GM18499 (cell line): ENCODE results near the gene MYCN.
"Not testable (repeated sequence)": the region's sequence is repeated elsewhere in the genome, so short reads cannot be mapped to it uniquely, and the experiment has no call there.

Experiments used
- ATAC-seq: cut with Tn5 transposase; IDR thresholded peaks from one replicate; pipeline ENCODE4 v1.9.1; 2021; ENCODE audit warnings: moderate number of reproducible peaks; ENCODE audit not compliant: insufficient read depth, unreplicated experiment

MYCN gene

DNA sequence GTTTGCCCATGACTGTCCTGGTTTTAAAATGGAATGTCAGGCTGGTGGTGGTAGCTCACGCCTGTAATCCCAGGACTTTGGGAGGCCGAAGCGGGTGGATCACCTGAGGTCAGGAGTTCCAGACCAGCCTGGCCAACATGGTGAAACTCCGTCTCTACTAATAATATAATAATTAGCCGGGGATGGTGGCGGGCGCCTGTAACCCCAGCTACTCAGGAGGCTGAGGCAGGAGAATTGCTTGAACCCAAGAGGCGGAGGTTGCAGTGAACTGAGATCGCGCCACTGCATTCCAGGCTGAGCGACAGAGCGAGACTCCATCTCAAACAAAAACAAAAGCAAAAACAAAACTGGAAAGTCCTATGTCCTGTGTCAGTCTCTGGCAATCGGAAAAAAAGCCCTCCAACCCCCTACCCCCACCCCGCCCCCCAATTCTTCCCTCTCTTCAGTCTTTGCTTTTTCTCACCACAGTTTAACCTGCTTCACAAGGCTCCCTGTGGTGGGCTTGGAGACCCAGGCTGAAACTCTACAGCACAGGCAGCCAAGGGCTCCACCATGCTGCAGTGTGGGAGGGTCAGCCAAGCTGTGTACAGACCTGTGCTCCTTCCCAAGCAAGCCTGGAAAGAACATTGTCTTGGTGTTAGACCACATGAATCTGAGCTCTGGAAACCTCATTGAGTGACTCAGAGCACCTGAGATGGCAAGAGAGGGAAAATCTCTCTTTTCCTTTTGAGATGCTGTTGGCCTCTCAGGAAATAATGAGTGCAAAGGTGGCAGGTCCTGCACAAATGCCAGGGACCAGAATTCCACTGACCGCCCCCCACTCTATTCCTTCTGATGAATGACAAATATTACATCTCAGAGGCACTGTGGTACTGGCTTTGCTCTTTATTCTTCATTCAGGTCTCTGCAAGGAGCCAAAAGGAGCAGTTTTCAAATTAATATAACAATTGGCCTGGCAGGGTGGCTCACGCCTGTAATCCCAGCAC, 16.7 kb downstream of the MYCN start:
- ATAC-seq = no peak

DNA sequence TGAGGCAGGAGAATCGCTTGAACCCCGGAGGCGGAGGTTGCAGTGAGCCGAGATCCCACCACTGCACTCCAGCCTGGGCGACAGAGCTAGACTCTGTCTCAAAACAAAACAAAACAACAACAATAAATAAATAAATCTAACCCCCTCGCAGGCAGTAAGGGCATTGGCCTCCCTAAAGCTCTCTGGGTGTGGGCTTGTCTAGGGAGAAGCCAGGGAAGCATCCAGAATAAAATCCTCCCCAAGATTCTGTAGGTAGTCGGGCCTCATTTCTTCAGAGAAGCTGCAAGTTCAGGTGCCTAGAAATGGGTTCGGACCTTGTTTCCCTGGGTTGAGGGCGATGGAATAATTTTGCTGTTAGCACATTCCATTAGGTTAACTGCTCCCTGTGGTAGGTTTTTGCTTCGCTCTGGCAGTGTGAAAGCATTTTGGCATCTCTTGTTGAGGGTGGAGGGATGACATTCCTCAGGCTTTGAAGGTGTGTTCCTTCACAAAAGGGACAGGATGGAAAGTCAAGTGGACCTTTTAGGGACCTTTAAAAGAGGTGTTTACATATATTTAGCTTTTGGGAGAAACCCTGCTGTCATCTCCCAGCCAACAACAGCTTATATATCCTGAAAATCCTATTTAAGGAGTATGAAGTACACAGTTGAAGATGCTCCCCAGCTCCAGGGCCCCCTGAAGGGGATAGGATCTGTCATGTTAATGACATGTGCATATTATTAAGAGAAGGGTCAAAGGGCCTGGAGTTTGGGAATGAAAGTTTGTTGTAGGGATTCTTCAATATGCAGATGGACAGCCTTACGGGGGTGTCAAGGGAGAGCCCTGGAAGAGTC, 17.7 kb downstream of the MYCN start:
- ATAC-seq = no peak

DNA sequence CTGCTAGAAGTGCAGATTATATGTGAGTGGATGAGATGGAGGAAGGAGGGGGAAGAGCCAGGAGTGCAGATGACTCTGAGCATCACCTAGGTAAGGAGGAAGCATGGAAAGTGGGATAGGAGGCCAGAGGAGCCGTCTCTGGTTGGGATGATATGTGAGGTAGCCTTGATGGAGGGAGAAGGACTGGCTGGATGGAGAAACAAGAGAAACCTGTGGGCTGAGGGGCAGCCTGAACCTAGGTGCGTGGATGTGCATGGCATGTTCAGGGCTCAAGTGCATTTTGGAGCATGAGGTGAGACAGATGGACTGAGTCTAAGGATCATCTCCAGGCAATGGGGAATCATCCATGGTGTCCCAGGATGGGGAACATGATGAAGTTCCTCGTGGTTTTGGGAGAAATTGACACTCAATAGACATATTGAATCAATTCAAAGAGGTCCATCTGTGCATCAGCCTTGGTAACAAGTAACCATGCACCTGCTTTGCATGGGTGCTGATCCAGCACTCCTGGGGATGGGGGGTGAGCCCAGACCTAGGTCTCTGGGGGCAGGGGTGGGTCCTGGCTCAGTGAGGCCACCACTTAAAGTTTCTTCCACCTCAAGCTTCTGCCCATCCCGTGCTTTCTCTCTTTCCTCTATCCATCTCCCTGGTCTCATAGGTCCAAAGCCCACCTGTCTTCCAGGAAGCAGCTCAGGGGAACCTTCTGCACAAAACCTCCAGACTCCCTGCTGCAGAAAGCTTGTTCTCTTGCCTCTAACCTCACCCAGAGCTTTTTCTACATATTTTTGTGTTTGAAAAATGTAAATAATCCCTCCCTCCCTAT, 19.2 kb downstream of the MYCN start:
- no peak for ATAC-seq

DNA sequence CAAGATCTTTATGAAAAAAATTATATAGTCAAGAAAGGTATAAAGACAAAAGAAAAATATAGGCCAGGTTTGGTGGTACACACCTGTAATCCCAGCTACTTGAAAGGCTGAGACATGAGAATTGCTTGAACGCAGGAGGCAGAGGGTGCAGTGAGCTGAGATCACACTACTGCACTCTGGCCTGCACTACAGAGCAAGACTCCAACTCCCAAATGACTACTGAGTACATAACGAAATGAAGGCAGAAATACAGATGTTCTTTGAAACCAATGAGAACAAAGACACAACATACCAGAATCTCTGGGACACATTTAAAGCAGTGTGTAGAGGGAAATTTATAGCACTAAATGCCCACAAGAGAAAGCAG, 19.8 kb downstream of the MYCN start:
- ATAC-seq = not testable (repeated sequence)

DNA sequence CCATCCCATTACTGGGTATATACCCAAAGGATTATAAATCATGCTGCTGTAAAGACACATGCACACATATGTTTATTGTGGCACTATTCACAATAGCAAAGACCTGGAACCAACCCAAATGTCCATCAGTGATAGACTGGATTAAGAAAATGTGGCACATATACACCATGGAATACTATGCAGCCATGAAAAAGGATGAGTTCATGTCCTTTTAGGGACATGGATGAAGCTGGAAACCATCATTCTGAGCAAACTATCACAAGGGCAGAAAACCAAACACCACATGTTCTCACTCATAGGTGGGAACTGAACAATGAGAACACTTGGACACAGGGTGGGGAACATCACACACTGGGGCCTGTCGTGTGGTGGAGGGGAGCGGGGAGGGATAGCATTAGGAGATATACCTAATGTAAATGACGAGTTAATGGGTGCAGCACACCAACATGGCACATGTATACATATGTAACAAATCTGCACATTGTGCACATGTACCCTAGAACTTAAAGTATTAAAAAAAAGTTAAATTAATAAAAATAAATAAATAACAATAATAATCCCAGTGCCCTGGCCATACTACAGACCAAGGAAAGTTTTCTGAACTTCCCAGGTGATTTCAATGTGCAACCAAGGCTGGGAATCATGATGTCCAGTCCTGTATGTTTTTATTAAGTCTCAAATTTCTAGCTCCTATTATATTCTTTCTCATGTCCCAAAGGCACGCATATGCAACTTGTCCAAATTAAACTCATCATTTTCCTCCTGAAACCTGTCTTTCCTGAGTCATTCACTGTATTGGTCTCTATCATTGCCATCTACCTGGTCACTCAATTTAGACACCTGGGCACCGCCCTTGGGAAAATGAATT, 23.0 kb downstream of the MYCN start:
- not testable (repeated sequence) for ATAC-seq

DNA sequence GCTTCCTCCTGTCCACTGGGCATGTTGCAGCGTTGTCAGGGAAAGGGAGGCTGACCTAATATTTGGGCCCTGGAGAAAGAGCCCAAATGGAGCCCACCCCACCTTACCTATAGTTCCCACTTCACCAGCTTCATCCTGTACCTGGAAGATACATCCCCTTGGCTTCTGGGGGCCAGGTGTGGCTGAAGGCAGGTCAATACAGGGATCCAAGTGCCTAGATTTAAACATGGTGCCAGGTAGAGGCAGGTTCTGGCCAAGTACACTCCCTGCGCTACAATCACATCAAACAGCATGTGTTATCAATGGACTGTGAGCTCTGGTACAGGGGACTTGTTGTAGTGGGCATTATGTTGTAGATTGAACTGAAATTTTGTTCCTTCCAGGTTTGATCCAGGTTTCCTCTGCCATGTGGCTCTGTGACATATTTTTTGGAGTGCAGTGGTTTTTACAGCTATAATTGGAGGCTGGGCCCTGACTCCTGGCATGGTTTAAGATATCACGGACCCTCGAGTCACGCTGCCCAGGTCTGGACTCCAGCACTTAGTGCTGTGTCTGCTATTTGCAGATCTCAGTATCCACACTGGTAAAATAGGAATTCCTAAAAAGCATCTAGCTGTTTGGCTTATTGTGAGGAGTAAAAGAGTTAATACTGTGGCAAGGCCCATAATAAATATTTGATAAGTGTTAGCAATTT, 23.8 kb downstream of the MYCN start:
- ATAC-seq = no peak

DNA sequence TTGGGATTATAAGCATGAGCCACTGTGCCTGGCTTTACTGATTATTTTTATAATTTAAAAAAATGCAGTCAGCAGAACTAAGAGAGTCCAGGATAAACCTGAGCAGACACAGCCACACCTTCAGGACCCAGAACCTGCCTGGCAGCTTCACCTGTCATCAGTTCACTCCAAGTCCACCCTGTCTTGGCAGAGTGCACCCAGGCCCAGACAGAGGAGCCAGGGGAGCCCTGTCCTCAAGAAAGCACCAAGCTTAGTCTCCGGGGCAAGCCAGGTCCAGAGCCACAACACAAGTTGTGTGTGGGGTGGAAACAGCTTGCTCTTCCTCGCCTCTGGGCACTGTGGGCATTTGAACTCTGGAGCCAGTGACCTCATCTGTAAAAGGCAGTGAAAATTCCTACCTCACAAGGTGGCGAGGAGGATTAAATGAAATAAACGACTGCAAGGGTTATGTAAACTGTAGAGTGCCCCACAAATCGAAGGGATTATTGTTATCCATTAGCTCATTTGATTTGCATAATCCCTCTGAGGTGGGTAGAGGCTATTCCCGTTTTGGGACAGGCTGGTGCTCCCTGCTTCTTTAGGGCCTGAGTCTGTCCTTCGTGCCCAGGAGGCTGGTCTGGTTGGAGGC, 24.7 kb downstream of the MYCN start:
- ATAC-seq = no peak

DNA sequence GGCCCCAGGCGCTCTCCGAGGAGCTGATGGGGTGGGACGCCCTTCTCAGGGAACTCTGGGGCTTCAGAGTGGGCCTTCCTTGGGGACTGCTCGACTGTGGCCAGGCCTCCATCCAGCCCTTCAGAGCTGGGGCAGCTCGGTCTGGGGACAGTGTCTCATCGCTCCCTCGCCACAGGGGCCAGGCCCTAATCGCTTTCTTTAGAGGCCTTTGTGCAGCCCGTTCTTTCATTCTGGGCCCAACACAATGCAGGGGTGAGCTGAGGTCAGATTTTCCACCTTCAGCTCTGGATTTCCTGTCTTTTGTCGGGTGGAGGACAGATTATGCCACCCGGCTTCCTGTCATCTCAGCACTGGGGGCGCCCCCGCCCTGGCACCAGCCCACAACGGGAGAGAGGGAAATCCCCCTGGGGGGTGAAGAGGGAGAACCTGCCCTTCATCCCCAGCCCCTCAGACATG, 25.2 kb downstream of the MYCN start:
- no peak for ATAC-seq

DNA sequence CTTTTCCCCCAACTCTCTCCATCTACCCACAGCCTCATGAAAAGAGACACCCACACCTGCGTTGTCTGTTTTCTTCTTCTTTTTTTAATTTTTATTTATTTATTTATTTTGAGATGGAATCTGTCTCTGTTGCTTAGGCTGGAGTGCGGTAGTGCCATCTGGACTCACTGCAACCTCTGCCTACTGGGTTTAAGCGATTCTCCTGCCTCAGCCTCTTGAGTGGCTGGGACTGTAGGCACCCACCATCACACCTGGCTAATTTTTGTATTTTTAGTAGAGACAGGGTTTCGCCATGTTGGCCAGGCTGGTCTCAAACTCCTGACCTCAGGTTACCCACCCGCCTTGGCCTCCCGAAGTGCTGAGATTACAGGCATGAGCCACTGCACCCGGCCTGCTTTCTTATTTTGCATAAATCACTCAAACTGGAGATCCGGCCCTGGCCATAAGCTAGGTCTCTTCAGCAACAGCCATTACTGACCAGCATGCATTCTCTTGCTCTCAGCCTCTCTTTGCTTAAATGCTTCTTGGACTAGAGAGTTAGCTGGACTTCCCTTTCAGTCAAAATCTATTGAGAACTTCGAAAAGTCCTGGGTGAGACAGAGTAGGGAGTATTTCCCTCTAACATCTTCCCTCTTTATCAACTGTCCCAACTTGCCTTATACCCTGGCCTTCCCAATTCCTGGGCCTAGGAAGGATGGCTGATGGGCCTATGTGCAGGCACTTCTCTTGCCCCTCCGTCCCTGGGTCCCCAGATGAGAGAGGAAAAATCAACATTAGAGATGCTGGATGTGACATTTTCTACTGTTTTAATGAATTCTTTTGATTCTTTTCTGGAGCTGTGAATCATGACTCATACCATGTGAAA, 27.3 kb downstream of the MYCN start:
- no peak for ATAC-seq

DNA sequence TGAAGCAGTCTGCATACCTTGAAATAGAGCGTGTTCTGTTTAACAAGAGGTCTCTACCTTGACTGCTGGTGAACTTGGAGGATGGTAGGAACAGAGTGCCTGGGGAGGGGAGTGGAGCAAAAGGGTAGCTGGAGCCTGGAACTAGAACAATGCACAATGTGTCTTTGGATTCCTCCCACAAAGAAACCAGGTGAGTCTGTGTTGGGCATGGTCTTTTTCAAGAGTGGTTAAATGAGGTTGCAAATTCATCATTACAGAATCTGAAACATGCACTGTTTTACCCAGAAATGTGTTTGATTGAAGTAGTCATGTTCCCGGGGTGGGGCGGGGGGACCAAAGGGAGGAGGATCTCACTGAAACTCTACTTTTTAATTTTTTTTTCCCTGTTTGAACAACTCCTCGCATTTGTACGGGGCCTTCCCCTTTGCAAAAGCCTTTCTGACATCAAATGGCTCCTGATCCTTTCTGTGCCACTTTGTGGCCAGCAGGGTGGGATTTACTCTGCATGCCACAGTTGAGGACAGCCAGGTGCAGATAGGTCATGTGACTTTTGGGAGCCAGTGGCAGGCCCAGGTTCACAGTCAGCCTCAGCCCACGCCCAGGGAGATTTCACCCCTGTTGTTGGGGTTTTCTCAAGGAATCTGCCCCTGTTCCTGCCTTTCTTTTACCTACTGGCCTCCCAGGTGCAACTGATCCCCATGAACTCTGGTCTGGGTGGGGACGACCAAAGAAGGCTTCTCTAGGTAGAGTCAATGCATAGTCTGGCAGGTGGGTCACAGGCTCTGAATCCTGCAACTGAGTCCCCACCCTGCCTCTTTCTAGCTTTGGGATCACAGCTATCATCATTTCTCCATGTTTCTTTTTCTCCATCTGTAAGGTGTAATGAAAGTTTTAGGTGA, 28.2 kb downstream of the MYCN start:
- ATAC-seq = no peak

DNA sequence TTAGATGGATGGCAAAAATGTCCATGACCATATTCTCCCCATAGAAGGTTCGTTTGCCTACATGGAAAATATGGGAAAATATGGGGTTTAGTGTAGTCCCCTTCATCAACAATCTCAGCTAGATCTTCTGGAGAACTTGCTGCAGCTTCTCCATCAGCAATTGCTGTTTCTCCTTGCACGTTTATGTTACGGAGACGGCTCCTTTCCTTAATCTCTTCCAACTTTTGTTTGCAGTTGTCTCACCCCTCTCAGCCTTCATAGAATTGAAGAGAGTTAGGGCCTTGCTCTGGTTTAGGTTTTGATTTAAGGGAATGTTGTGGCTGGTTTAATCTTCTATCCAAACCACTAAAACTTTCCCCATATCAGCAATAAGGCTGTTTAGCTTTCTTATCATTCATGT, 28.9 kb downstream of the MYCN start:
- ATAC-seq = no peak

DNA sequence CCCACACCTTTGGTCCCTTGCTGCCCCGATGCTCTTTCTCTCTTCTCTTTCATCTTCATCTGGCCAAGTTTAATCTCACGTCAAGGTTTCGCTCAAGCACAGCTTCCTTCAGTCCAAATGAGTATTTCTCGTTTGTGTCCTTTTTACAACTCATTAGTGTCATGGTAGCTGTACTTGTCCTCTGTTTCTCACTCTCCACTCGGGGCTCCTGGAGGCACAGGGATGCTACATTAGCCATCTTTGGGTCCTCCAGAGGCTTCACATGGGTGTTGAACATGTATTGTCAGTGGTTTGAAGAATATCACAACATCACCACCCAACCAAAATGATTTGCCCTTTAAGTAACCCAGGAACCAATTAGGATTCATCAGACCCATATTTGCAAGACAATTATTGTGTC, 30.4 kb downstream of the MYCN start:
- ATAC-seq = no peak

DNA sequence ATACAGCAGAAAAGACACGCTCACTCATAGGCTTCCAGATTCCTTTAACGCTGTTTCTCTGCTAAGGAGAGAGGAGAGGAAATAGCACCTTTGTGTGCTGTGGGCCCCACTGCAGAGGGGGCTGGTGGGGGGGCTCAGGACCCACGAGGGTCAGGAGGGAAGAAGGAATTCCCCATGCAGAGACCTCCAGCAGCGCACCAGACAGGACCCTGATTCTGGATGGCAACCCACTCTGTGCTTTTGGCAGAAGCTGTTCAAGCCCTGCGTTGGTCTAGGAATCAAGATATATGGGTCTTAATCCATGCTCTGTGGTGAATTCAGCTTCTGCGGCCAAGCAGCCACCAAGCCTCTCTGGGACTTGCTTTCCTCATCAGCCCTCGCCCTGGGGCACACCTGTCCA, 31.0 kb downstream of the MYCN start:
- no peak for ATAC-seq

DNA sequence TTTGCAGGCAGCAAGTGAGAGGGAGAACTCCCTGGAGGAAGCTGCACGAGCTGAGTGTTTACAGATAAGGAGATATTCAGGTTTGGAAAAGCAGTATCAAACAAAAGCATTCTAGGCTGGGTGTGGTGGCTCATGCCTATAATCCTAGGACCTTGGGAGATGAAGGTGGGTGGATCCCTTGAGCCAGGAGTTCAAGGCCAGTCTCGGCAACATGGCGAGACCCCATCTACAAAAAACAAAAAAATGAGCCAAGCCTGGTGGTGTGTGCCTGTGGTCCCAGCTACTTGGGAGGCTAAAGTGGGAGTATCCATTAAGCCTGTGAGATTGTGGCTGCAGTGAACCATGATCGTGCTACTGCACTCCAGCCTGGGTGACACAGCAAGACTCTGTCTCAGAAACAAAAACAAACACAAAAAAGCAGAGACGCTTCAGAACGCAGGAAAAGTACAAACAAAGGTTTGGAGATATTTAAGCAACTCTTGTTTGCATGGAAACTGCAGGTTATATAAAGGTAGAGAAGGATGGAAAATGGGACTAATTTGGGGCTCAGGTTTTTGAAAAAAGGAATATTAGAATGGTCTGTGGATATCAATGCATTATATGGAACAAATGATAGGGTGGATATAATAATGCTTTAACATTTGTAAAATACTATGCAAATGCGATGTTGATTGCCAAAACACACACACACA, 31.6 kb downstream of the MYCN start:
- ATAC-seq = no peak

DNA sequence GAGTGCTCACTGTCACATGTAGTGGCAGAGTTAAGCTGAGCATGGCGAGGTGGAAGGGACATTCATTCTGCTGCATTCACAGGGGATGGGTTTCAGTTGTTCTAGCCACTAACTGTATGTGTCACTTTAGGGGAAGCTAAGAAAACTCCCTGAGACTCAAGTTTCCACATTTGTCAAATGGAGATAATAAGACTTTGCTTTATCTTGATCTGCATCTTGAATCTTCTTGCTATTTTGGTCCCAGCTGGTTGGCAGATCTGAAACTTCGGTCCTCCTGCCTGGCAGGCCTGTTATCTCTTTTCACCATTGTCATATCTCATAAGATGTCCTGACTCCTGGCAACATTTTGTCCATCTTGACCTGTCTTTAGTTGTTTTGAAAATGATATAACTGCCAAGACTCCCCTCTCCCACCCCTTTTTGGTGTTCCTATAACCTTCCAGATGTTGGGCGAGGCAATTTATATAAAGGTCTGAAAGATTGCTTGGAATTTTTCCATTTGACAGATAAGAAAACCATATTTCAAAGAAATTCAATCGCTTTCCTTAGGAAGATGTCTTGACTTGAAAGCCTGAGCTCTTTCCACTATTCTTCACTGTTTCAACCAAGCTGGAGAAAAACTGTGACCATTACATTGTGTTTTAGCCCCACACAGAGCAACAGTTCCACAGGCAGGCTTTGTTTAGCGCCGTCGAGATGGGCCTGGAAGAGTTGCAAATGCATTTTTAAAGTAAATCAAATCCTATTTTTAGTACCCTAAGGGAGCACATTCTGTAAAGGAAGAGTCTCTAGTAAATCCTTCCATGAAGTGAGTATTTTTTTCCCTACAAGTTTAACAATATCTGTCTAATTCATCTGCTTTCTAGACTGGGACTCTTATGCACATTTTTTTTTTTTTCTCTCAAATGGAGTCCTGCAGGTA, 33.4 kb downstream of the MYCN start:
- ATAC-seq = no peak
